Measurements from ENCODE around the gene TSHZ3.

TSHZ3 gene

DNA sequence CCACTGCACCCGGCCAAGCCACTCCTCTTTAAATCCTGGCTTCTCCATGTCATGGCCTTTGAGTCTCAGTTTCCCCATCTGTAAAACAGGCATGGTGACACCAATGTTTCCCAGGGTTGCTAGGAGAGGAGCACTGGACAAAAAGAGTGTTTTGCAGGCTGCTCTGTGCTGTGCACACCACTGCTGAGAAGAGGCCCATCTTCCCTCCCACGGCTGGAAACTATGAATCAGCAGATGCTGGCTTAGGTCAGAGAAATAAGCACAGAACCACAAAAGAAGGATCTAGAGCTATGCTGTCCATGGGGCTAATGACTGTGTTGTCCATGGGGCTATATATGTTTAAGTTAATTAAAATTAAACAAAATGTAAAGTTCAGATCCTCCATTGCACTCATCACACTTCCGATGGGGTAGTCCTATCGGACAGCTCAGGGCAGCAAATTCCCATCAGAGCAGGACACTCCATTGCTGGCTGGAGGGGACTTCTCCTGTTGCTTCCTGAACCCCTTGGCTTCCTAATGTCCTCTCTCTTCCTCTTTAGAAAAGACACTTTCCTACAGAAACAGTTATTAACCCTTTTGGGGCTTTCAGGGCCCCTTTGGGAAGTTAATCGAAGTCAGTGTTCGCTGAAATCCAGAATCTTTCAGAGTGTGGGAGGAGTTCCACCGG is 37.1 kb downstream of the TSHZ3 start:
- no peak for DNase-seq

GRCh38 chr19:31310432-31311133 is 38.7 kb downstream of the TSHZ3 start:
- no peak for DNase-seq

- no peak for DNase-seq
Measured at GRCh38 chr19:31308781-31309180, 40.5 kb downstream of the TSHZ3 start.

DNA sequence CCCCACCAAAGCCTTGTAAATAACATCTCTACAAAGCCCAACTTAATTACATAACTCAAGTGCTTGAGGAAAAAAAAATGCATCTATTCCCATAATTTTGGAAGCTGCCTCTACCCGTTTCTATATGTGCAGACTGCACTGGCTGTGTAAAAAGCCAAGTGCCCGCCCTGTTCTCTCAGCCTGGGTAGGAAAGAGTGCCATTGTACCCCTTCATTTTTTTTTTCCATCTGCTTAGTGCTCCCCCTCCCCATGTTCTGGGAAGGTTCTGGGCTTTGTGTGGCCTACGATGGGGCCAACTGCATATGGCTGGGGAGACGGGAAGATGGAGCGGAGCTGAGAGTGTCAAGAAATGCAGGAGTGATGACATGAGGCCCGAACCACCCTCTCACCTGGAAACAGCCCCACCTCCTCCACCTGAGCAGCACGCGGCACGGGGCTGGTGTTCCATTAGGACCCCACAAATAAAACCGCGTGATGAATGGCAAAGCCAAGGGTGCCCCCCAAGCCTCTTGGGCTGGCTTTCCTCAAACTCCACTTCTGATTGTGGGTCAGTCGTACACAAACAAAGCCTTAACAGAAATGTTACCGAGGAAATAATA is 42.1 kb downstream of the TSHZ3 start:
- DNase-seq = no peak

DNA sequence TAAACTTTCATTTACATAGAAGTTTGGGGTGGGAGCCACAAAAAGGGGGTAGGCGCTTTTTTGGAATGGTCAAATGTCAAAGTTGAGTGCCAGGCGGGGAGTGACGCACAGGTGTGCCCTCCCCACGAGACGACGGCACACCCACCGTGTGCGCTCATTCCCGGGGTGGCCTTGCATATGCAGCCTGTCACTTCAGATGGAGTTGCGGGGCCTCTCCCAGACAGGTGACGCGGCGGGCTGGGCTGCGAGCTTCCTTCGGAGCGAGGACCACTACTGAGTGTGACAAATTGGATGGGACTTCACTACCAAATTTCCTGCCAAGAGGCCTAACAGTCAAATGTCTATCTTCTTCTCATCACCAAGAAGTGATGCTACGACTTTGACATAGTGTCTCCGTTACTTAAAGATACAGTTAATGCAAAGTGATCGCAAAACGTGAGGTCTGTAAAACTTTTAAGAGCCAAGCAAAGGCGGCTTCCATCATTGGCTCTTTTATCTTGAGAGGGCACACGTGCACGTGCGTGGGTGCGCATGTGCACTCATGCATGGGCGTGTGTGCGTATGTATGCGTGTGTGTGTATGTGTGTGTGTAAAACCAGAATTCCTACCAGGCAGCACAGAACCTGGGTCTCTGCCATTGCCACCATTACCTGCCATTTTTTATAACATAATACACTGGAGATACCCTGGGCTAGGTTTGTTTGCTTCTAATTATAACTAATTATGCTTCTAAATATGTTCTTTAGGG is 43.1 kb downstream of the TSHZ3 start:
- no peak for DNase-seq

GRCh38 chr19:31304831-31305312 is 44.4 kb downstream of the TSHZ3 start:
- DNase-seq = no peak

DNA sequence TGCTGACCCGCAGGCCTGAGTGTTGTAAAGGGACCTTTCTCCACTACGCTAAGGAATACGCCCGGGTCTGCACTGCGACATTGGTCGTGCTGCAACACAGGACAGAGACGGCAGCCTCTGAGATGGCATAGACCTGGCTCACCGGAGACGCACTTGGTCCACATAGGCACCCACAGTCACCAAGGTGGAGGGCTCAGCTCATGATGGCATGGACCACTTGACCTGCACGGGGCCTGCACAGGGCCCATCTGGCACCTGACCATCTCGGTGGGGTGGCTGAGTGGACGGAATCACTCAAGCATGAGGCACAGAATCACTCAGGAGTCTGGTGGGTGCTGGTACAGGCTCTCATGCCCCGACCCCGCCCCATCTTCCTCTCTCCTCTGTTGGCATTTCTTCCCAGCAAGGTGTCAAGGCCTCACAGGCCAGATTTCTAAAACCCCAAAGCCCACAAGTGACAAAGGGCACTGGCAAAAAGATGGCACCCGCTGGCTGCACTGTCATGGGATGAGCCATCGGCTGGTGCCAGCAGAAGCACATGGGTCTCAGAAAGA is 45.9 kb downstream of the TSHZ3 start:
- no peak for DNase-seq

- no peak for DNase-seq
Measured at GRCh38 chr19:31301306-31301980, 47.8 kb downstream of the TSHZ3 start.

- DNase-seq = no peak
Measured at GRCh38 chr19:31300422-31300821, 48.8 kb downstream of the TSHZ3 start.

DNA sequence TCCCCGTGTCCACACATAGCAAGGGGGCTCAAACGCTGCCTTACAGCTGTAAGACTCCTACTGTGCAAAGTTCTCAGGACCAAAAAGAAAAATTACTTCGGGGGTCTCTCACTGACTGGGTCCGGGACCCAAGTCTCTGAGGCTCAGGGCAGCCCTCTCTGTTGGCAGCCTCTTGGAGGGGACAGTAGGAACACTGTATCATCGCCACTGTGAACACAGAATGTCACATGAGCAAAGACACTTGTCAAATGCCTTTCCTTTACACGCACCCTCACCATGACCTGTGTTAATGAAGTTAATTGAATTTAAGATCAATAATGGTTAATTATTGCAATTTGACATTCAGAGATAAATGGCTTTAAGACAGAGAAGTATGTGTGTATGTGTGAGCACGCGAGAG is 49.6 kb downstream of the TSHZ3 start:
- no peak for DNase-seq

DNA sequence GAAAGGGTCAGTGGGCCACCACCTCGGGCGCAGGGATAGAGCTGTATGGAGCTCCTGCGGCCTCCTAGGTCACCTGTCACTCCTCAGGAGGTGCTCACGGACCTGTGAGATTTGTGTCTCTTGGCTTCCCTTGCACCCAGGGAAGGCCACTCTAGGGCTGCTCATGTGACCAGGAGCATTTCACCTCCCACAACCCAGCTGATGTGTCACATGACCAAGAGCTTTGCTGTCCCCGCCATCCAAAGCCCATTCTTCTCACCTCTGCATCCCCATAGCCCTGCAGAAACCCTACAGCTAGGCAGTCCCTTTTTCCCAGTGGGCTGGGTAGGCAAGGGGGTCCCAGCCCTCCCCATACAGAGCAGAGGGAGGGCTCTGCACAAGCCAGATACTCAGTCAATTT is 51.2 kb downstream of the TSHZ3 start:
- no peak for DNase-seq

DNA sequence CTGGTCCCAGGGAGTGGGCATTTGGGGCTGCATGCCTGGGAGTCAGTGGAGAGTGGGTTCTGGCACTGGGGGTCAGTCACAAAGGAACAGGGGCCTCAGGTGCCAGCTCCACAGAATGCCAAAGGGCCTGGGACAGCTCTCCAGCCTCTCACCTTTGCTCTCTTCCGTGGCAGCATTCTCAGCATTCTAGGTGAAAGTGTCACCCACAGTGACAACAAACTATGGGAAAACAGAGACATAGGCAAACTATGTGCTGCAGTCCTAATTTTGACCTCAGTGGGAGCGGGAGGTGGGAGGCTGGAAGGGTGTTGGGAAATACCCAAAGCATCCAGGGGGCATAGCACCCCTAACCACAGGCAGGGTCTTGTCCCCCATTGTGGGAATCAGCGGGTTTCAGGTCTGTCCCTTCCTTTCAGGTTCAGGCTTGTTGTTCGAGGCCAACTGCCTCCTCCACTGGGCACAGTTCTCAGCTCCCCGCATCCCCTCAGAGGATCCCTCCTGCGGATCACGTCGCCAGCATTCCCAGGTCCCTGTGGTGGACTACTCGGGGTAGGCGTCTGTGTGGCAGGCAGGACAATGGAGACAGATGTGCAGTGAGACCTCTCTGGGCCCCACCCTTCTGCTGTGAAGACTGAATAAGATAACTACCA is 52.4 kb downstream of the TSHZ3 start:
- no peak for DNase-seq

GRCh38 chr19:31294189-31294588 is 55.0 kb downstream of the TSHZ3 start:
- no peak for DNase-seq

DNA sequence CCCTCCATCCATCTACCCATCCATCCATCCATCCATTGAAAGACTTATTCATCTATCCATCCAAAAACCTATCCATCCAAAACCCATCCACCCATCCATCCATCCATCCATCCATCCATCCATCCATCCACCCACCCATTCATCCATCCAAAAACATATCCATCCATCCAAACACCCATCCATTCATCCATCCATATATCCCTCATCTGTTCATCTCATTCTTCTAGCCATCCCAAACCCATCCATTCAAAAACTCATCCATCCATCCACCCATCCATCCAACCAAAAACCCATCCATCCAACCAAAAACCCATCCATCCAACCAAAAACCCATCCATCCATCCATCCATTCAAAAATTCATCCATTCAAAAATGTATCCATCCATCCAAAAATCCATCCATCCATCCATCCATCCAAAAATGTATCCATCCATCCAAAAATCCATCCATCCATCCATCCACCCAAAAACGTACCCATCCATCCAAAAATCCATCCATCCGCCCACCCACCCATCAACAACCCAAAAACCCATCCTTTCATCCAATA is 56.5 kb downstream of the TSHZ3 start:
- DNase-seq = no peak

GRCh38 chr19:31290931-31291590 is 58.2 kb downstream of the TSHZ3 start:
- DNase-seq = no peak

GRCh38 chr19:31289976-31290375 is 59.3 kb downstream of the TSHZ3 start:
- DNase-seq = no peak

DNA sequence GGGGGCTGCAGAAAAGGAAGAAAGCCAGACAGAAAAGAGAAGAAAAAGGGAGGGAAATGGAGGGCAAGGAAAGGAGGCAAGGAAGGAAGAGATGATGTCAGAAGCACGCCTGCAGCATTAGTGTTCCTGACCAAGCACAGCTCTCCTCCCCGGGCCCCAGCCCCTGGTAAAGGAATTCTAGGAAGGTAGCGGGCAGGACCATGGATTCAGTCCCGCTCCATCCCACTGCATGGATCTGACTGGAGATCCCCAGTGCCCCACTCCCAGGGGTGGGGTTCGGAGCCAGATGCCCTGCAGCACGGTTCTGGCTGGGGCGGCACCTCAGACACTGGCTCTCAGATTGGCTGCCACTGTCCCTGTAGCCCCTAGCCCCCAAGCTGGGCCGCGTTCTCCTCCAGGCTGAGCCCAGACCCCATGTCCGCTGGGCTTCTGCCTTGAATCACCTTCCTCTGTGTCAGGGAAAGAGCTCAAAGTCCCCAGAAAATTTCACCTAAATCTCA is 59.8 kb downstream of the TSHZ3 start:
- DNase-seq = no peak

- no peak for DNase-seq
Measured at GRCh38 chr19:31286491-31286890, 62.7 kb downstream of the TSHZ3 start.

- no peak for DNase-seq
Measured at GRCh38 chr19:31285744-31286143, 63.5 kb downstream of the TSHZ3 start.

DNA sequence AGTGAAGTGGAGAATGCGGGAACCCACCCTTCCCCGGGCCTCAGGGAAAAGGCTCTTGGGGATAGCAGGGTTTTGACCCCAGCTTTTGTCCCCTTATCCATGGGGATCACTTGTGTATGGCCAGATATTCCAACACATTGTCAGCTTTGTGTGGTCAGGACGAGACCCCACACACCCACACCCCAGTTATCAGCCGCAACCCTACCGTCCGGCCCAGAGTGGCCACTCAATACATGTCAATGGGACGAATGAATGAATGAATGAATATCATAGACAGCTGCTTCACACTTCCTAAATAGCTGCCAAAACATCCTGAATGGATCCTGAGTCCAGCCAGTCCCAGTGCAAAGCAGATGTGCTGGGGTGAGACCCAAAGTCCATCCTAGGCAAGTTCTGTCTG is 64.6 kb downstream of the TSHZ3 start:
- no peak for DNase-seq

- no peak for DNase-seq
Measured at GRCh38 chr19:31283701-31284100, 65.5 kb downstream of the TSHZ3 start.

Data from NCI-H510A treated with DMSO at 0.1 percent for 48 hours (cell line).